SK-N-SH treated with all-trans-retinoic acid at 6 μM for 48 hours (cell line): ENCODE results near the gene GRIK4.

Experiments
- ATAC-seq: fragments of 200-7000 bp; cut with Tn5 transposase; 3 replicates; pipeline ENCODE4 v1.9.1; 2020; ENCODE audit warnings: mild to moderate bottlenecking, moderate library complexity
- ARNTL ChIP-seq: fragments of 450-650 bp; formaldehyde crosslinking; IDR thresholded peaks from 2 replicates; pipeline ENCODE4 v1.5.0; 2020; ENCODE audit warnings: low read depth, mild to moderate bottlenecking, moderate library complexity, borderline replicate concordance
- CSDC2 ChIP-seq: fragments of 250-450 bp; sonication (Bioruptor Pico); IDR thresholded peaks from 2 replicates; pipeline ENCODE4 v1.5.0; 2020; ENCODE audit warnings: mild to moderate bottlenecking, moderate library complexity
- CSRNP3 ChIP-seq: fragments of 250-450 bp; sonication (Bioruptor Pico); IDR thresholded peaks from 2 replicates; pipeline ENCODE4 v1.5.1; 2021; ENCODE audit warnings: mild to moderate bottlenecking, moderate library complexity
- ISL1 ChIP-seq: fragments of 250-450 bp; sonication (Bioruptor Pico); IDR thresholded peaks from 2 replicates; pipeline ENCODE4 v2.1.2; 2022; ENCODE audit warnings: mild to moderate bottlenecking, moderate library complexity
- OSR1 ChIP-seq: fragments of 250-450 bp; sonication (Bioruptor Pico); IDR thresholded peaks from 2 replicates; pipeline ENCODE4 v1.8.0; 2022; ENCODE audit warnings: moderate library complexity, mild to moderate bottlenecking, inconsistent platforms
- PPARA ChIP-seq: fragments of 250-450 bp; sonication (Bioruptor Pico); IDR thresholded peaks from 2 replicates; pipeline ENCODE4 v1.5.0; 2020; ENCODE audit warnings: mild to moderate bottlenecking, borderline replicate concordance
- RARB ChIP-seq: fragments of 250-450 bp; sonication (Bioruptor Pico); IDR thresholded peaks from 2 replicates; pipeline ENCODE4 v1.8.0; 2021; ENCODE audit warnings: mild to moderate bottlenecking, moderate library complexity
- SNAI2 ChIP-seq: fragments of 250-450 bp; sonication (Bioruptor Pico); IDR thresholded peaks from 2 replicates; pipeline ENCODE4 v1.5.0; 2020; ENCODE audit warnings: mild to moderate bottlenecking, moderate library complexity
- TSHZ2 ChIP-seq: fragments of 250-450 bp; sonication (Bioruptor Pico); IDR thresholded peaks from 2 replicates; pipeline ENCODE4 v1.5.0; 2020; ENCODE audit warnings: mild to moderate bottlenecking, moderate library complexity
- ZC3H10 ChIP-seq: fragments of 250-450 bp; sonication (Bioruptor Pico); IDR thresholded peaks from 2 replicates; pipeline ENCODE4 v1.5.1; 2021; ENCODE audit warnings: mild to moderate bottlenecking, moderate library complexity
- ZFP3 ChIP-seq: fragments of 250-450 bp; sonication (Bioruptor Pico); IDR thresholded peaks from 2 replicates; pipeline ENCODE4 v1.5.0; 2020; ENCODE audit warnings: mild to moderate bottlenecking, moderate library complexity
- ZFP30 ChIP-seq: fragments of 450-650 bp; formaldehyde crosslinking; IDR thresholded peaks from 2 replicates; pipeline ENCODE4 v1.5.0; 2022; ENCODE audit warnings: mild to moderate bottlenecking, moderate library complexity
- ZNF565 ChIP-seq: fragments of 450-650 bp; formaldehyde crosslinking; conservative IDR thresholded peaks from 2 replicates; pipeline ENCODE4 v1.5.0; 2020; ENCODE audit warnings: low read depth, mild to moderate bottlenecking, moderate library complexity
- ZNF70 ChIP-seq: fragments of 450-650 bp; formaldehyde crosslinking; IDR thresholded peaks from 2 replicates; pipeline ENCODE4 v1.5.0; 2020; ENCODE audit warnings: mild to moderate bottlenecking, moderate library complexity
- ZNF8 ChIP-seq: fragments of 450-650 bp; formaldehyde crosslinking; IDR thresholded peaks from 2 replicates; pipeline ENCODE4 v1.5.0; 2020; ENCODE audit warnings: mild to moderate bottlenecking, moderate library complexity
- TF ChIP-seq, protein P1 (sequence below): fragments of 250-450 bp; sonication (Bioruptor Pico); IDR thresholded peaks from 2 replicates; pipeline ENCODE4 v1.8.0; 2021; ENCODE audit warnings: low read depth, mild to moderate bottlenecking, moderate library complexity, borderline replicate concordance
- TF ChIP-seq, protein P2 (sequence below): fragments of 250-450 bp; sonication (Bioruptor Pico); IDR thresholded peaks from 2 replicates; pipeline ENCODE4 v1.5.1; 2020; ENCODE audit warnings: low read depth, mild to moderate bottlenecking, moderate library complexity

Gene GRIK4

DNA sequence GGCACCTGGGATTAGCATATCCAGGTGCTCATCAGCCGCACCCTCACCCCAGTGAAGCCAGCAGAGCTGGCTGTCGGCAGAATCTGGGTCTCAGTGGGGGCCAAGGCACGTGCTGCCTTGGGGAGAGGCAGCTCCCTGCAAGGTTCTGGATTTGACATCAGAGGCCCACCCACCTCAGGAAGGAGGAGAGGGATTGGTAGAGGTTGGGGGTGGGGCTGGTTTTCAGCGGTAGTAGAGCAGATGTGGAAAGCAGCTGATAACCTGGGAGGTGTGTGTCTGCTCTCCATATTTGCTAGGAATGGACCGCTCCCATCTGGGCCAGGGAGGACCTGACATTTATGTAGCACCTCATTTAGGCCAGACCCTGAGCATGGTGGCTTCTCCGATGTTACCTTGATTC lies 147.5 kb downstream of the GRIK4 start:
- no peak for ATAC-seq
- no peak for TF ChIP-seq ZNF70 (CRISPR knock-in tag)
- no peak for TF ChIP-seq ZNF565 (CRISPR knock-in tag)
- no peak for TF ChIP-seq ZC3H10
- TF ChIP-seq PPARA: no peak
- TF ChIP-seq ARNTL (CRISPR knock-in tag): no peak
- TF ChIP-seq ISL1 (CRISPR knock-in tag): no peak
- no peak for TF ChIP-seq CSDC2 (CRISPR knock-in tag)
- no peak for TF ChIP-seq CSRNP3 (CRISPR knock-in tag)
- TF ChIP-seq SNAI2 (CRISPR knock-in tag): no peak
- TF ChIP-seq, protein P1, sequence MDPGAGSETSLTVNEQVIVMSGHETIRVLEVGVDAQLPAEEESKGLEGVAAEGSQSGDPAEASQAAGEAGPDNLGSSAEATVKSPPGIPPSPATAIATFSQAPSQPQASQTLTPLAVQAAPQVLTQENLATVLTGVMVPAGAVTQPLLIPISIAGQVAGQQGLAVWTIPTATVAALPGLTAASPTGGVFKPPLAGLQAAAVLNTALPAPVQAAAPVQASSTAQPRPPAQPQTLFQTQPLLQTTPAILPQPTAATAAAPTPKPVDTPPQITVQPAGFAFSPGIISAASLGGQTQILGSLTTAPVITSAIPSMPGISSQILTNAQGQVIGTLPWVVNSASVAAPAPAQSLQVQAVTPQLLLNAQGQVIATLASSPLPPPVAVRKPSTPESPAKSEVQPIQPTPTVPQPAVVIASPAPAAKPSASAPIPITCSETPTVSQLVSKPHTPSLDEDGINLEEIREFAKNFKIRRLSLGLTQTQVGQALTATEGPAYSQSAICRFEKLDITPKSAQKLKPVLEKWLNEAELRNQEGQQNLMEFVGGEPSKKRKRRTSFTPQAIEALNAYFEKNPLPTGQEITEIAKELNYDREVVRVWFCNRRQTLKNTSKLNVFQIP (CRISPR knock-in tag): no peak
- TF ChIP-seq ZFP30 (CRISPR knock-in tag): no peak
- TF ChIP-seq, all 23 proteins: peak for 0

- ATAC-seq: peak; percentile 41; the same call in 1 of the 3 replicates
- TF ChIP-seq ZNF70 (CRISPR knock-in tag) (no peak), SNAI2 (CRISPR knock-in tag) (no peak), OSR1 (CRISPR knock-in tag) (no peak), ZNF565 (CRISPR knock-in tag) (no peak), ZFP3 (CRISPR knock-in tag) (no peak), ARNTL (CRISPR knock-in tag) (no peak)
Measured at GRCh38 chr11:120660024-120660565, 148.5 kb downstream of the GRIK4 start.

- TF ChIP-seq SNAI2 (CRISPR knock-in tag): no peak
- TF ChIP-seq, protein P2, sequence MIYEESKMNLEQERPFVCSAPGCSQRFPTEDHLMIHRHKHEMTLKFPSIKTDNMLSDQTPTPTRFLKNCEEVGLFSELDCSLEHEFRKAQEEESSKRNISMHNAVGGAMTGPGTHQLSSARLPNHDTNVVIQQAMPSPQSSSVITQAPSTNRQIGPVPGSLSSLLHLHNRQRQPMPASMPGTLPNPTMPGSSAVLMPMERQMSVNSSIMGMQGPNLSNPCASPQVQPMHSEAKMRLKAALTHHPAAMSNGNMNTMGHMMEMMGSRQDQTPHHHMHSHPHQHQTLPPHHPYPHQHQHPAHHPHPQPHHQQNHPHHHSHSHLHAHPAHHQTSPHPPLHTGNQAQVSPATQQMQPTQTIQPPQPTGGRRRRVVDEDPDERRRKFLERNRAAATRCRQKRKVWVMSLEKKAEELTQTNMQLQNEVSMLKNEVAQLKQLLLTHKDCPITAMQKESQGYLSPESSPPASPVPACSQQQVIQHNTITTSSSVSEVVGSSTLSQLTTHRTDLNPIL (CRISPR knock-in tag): no peak
- TF ChIP-seq ZC3H10: no peak
- no peak for TF ChIP-seq ARNTL (CRISPR knock-in tag)
- no peak for TF ChIP-seq ISL1 (CRISPR knock-in tag)
- no peak for TF ChIP-seq ZFP3 (CRISPR knock-in tag)
- TF ChIP-seq CSDC2 (CRISPR knock-in tag): no peak
- TF ChIP-seq PPARA: no peak
- no peak for TF ChIP-seq ZNF70 (CRISPR knock-in tag)
- TF ChIP-seq TSHZ2 (CRISPR knock-in tag): no peak
- TF ChIP-seq CSRNP3 (CRISPR knock-in tag): no peak
- TF ChIP-seq, protein P1 (CRISPR knock-in tag): no peak
- TF ChIP-seq ZNF8 (CRISPR knock-in tag): no peak
- TF ChIP-seq ZNF565 (CRISPR knock-in tag): no peak
- TF ChIP-seq RARB (CRISPR knock-in tag): no peak
- ATAC-seq: no peak
Measured at GRCh38 chr11:120662071-120662676, 150.6 kb downstream of the GRIK4 start.
